PC-3 (cell line): ENCODE results near the gene MAGT1. TPM values are rescaled to one million over a fixed set of nuclear protein-coding genes. Genes with fewer than 3 reads are reported as not detected.

Experiments
- ATAC-seq: fragments of 200-7000 bp; cut with Tn5 transposase; 2 replicates; pipeline ENCODE4 v1.9.1; 2020; ENCODE audit warnings: mild to moderate bottlenecking, moderate library complexity
- BruUV-seq: library from RNA; stranded (reverse); fragments of 400-500 nt; replicated peaks from 2 replicates; lab custom pipeline; 2021; lab: Mats Ljungman, UMichigan
- CTCF ChIA-PET: fragments of 300-600 bp; sonication (Branson Sonifier 250); formaldehyde crosslinking; loops from one replicate; lab custom pipeline; 2022; ENCODE audit warnings: antibody characterized with exemption; lab: Charles Lee
- POLR2A ChIA-PET: fragments of 300-600 bp; sonication (Branson Sonifier 250); formaldehyde crosslinking; loops from one replicate; lab custom pipeline; 2022; ENCODE audit warnings: antibody characterized with exemption; ENCODE audit not compliant: unreplicated experiment; lab: Charles Lee
- DNase-seq: peaks from one replicate; pipeline ENCODE4 v3.0.0-alpha.2; 2015
- H2AFZ ChIP-seq: fragments of 300-600 bp; sonication (generic); 2 replicates; pipeline ENCODE4 v1.6.0; 2016; ENCODE audit warnings: antibody characterized with exemption, low read length
- H3F3A ChIP-seq: fragments of 300-600 bp; sonication (generic); one replicate; pipeline ENCODE4 v1.6.0; 2017; ENCODE audit warnings: antibody characterized with exemption, low read length, control low read depth, mild to moderate bottlenecking; ENCODE audit not compliant: unreplicated experiment
- H3K27ac ChIP-seq: fragments of 300-600 bp; sonication (generic); 2 replicates; pipeline ENCODE4 v1.5.1; 2016; ENCODE audit warnings: mild to moderate bottlenecking, low read length
- H3K27me3 ChIP-seq: fragments of 300-600 bp; sonication (generic); 2 replicates; pipeline ENCODE4 v1.6.1; 2016; ENCODE audit warnings: low read length, mixed read lengths
- H3K36me3 ChIP-seq: fragments of 300-600 bp; sonication (generic); 2 replicates; pipeline ENCODE4 v1.6.1; 2016; ENCODE audit warnings: low read depth, mixed run types, low read length, mixed read lengths
- H3K4me1 ChIP-seq: fragments of 300-600 bp; sonication (generic); 2 replicates; pipeline ENCODE4 v1.5.1; 2016; ENCODE audit warnings: low read length; ENCODE audit not compliant: insufficient read depth
- H3K4me2 ChIP-seq: fragments of 300-600 bp; sonication (generic); 2 replicates; pipeline ENCODE4 v1.6.0; 2016; ENCODE audit warnings: low read length
- H3K4me3 ChIP-seq: fragments of 300-600 bp; sonication (generic); 2 replicates; pipeline ENCODE4 v1.5.1; 2016; ENCODE audit warnings: mild to moderate bottlenecking, low read length, mixed read lengths
- H3K79me2 ChIP-seq: fragments of 300-600 bp; sonication (generic); 2 replicates; pipeline ENCODE4 v1.6.1; 2017; ENCODE audit warnings: low read length, mixed read lengths
- H3K9ac ChIP-seq: fragments of 300-600 bp; sonication (generic); 2 replicates; pipeline ENCODE4 v1.6.0; 2016; ENCODE audit warnings: mild to moderate bottlenecking, low read length
- H3K9me2 ChIP-seq: fragments of 300-600 bp; sonication (generic); replicated peaks from 2 replicates; pipeline ENCODE4 v1.6.1; 2016; ENCODE audit warnings: mixed run types, low read length, mixed read lengths
- H3K9me3 ChIP-seq: fragments of 300-600 bp; sonication (generic); 2 replicates; pipeline ENCODE4 v1.6.1; 2016; ENCODE audit warnings: low read length, mixed read lengths
- H4K20me1 ChIP-seq: fragments of 300-600 bp; sonication (generic); 2 replicates; pipeline ENCODE4 v1.6.1; 2016; ENCODE audit warnings: low read length, mixed read lengths
- CTCF ChIP-seq: fragments of 300-600 bp; sonication (generic); conservative IDR thresholded peaks from 2 replicates; pipeline ENCODE4 v1.5.1; 2017; ENCODE audit warnings: antibody characterized with exemption, low read depth, mild to moderate bottlenecking, low read length
- EZH2 ChIP-seq: fragments of 300-600 bp; sonication (generic); IDR thresholded peaks from one replicate; pipeline ENCODE4 v1.6.1; 2017; ENCODE audit warnings: antibody characterized with exemption, mild to moderate bottlenecking, low read length; ENCODE audit not compliant: unreplicated experiment
- EZH2phosphoT487 ChIP-seq: fragments of 300-600 bp; sonication (generic); IDR thresholded peaks from 2 replicates; pipeline ENCODE4 v1.6.1; 2018; ENCODE audit warnings: mild to moderate bottlenecking, antibody characterized with exemption, low read length, borderline replicate concordance
- intact Hi-C: fragments of 100-400 bp; cut with micrococcal nuclease; formaldehyde crosslinking; loops from 2 replicates; pipeline ENCODE4 v1.9.0; 2023
- total RNA-seq: library from RNA; depleted of rRNA; stranded (reverse); fragments of >200 nt; gene quantifications from 2 replicates; pipeline ENCODE4 v1.2.3, GENCODE V29; 2014

Gene MAGT1
- total RNA-seq, 1 experiment from 2014 or later = 119 TPM

GRCh38 chrX:77785486-77786364, 109.5 kb downstream of the MAGT1 start, which contains the start of gene ATRX:
Gene ATRX (minus strand): TSS chrX:77786216. CDS start chrX:77786001, 215 bp downstream.
- H3K9me3 ChIP-seq = no peaks in the 10 kb centered on the region
- H3K27ac ChIP-seq = peak within 1 kb of the TSS; percentile 88
- intact Hi-C loops = loop anchor here (5.0 to 10.0 kb wide), 2 partner anchors 111 to 112 kb away; partner anchors contain the start of genes COX7B and MAGT1
- POLR2A ChIA-PET = no interaction called here
- TF ChIP-seq EZH2phosphoT487 (no peak), EZH2 (no peak), CTCF (no peak)
- no TSS peak for BruUV-seq
- H3K4me1 ChIP-seq = peaks cover 22% of the 10 kb centered on the region
- CTCF ChIA-PET = no interaction called here
- peak within 1 kb of the TSS; percentile 100 for H3K4me3 ChIP-seq
- DNase-seq (peak; percentile 81), ATAC-seq (peak; percentile 85)
- peak within 1 kb of the TSS; percentile 93 for H3K4me2 ChIP-seq
- no peaks in the 10 kb centered on the region for H3K27me3 ChIP-seq
- H3K79me2 ChIP-seq = peaks cover 62% of the 10 kb centered on the region
- 0 out of 2 replicates have a peak, but pooled peaks cover 2% of the 10 kb centered on the region for H3K36me3 ChIP-seq
- H3K9me2 ChIP-seq = no peaks in the 10 kb centered on the region
- H3F3A ChIP-seq = no peaks in the 10 kb centered on the region
- H4K20me1 ChIP-seq = peaks cover 42% of the 10 kb centered on the region
- peak within 1 kb of the TSS; percentile 98 for H2AFZ ChIP-seq
- H3K9ac ChIP-seq = peak within 1 kb of the TSS; percentile 96

GRCh38 chrX:77779695-77780094, 115.5 kb downstream of the MAGT1 start:
- Histone ChIP-seq H3K27ac (no peak overlapping the region), H2AFZ (no peak overlapping the region), H3K36me3 (0 out of 2 replicates have a peak, but pooled peaks cover 2% of the 10 kb centered on the region), H4K20me1 (peaks cover 75% of the 10 kb centered on the region), H3K4me1 (peaks cover 14% of the 10 kb centered on the region), H3K4me3 (no peak overlapping the region), H3K4me2 (no peak overlapping the region), H3K27me3 (no peaks in the 10 kb centered on the region), H3K9me3 (no peaks in the 10 kb centered on the region), H3K9me2 (no peaks in the 10 kb centered on the region), H3K9ac (no peak overlapping the region), H3F3A (no peaks in the 10 kb centered on the region), H3K79me2 (peaks cover 99% of the 10 kb centered on the region)
- intact Hi-C loops = loop anchor here (5.0 to 10.0 kb wide), 2 partner anchors 32 to 105 kb away; no protein-coding TSS in a partner anchor
- ChIA-PET CTCF (no interaction called here), POLR2A (no interaction called here)
- BruUV-seq = no TSS peak
- ATAC-seq (no peak), DNase-seq (no peak)
- TF ChIP-seq EZH2phosphoT487 = no peak
- TF ChIP-seq CTCF = no peak
- no peak for TF ChIP-seq EZH2

GRCh38 chrX:77776659-77777058, 118.6 kb downstream of the MAGT1 start:
- Histone ChIP-seq H3K4me1 (no peaks in the 10 kb centered on the region), H2AFZ (no peak overlapping the region), H4K20me1 (peaks cover 50% of the 10 kb centered on the region), H3K36me3 (no peaks in the 10 kb centered on the region), H3K4me2 (no peak overlapping the region), H3K9me3 (no peaks in the 10 kb centered on the region), H3K9ac (no peak overlapping the region), H3F3A (no peaks in the 10 kb centered on the region), H3K79me2 (peaks cover 99% of the 10 kb centered on the region), H3K27me3 (no peaks in the 10 kb centered on the region), H3K4me3 (no peak overlapping the region), H3K9me2 (no peaks in the 10 kb centered on the region), H3K27ac (no peak overlapping the region)
- no peak for TF ChIP-seq EZH2phosphoT487
- no peak for TF ChIP-seq EZH2
- no peak for TF ChIP-seq CTCF
- intact Hi-C loops = no loop called here
- CTCF ChIA-PET = no interaction called here
- POLR2A ChIA-PET = no interaction called here
- ATAC-seq = no peak
- no TSS peak for BruUV-seq
- DNase-seq = no peak
